RKO (cell line): ENCODE measurements around the gene ATAD3A.
"Not testable (repeated sequence)": the region's sequence is repeated elsewhere in the genome, so short reads cannot be mapped to it uniquely, and the experiment has no call there.

Source experiments
- DNase-seq: peaks from one replicate; pipeline ENCODE4 v3.0.0-alpha.2; 2016; ENCODE audit warnings: low spot score

The ATAD3A gene

DNA sequence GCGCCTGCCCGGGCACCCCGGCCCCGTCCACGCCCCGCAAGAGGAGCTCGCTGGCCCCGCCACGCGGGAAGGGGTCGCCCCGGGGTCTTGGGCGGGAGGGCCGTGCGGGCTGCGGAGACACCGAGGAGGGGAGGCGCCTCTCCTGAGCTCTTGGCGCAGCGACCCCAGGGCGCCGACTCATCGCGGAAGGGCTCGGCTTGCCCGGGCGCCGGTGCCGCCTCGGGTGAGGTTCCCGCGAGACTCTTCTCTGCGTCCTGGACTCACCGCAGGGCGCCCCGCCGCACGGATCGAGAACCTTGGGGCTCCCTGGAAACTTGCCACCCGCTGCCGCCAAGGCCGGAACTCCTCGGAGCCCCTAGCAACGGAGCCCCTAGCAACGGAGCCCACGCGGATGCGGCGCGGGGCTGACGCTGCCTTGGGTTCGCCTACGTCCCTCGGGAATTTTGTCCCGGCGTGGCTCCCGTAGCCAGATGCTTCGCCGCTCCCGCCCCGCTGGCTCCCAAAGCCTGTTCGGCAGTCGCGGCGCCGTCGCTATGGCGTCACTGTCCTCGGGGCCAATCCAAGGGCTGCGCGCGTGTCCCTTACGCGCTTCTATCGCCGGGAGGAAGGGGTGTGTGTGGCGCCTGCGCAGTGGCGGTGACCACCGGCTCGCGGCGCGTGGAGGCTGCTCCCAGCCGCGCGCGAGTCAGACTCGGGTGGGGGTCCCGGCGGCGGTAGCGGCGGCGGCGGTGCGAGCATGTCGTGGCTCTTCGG is at the start of gene ATAD3A:
Gene ATAD3A, plus strand, starts transcription at position 630 of the 753 bp plus-strand sequence. Its CDS starts 107 bp downstream, at position 737.
- DNase-seq, result peak; percentile 96

GRCh38 chr1:1462318-1462966 is 49.5 kb upstream of the ATAD3A start:
- peak; percentile 32 for DNase-seq

DNA sequence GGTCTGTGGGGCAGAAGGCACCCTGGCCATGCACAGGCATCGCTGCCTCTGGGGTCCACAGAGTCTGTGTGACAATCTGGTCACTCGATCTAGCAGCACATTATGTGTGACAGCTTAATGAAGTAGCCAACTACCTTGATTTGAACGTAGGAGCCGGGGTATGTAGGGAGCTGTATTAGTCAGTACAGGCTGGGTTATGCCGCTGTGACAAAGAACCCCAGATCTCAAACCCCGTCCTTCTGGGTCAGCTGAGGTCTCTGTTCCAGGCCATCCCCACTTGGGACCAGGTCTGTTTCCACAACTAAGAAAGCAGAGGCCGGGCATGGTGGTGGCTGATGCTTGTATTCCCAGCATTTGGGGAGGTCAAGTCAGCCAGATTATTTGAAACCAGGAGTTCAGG is 48.6 kb upstream of the ATAD3A start:
- DNase-seq, result no peak

DNA sequence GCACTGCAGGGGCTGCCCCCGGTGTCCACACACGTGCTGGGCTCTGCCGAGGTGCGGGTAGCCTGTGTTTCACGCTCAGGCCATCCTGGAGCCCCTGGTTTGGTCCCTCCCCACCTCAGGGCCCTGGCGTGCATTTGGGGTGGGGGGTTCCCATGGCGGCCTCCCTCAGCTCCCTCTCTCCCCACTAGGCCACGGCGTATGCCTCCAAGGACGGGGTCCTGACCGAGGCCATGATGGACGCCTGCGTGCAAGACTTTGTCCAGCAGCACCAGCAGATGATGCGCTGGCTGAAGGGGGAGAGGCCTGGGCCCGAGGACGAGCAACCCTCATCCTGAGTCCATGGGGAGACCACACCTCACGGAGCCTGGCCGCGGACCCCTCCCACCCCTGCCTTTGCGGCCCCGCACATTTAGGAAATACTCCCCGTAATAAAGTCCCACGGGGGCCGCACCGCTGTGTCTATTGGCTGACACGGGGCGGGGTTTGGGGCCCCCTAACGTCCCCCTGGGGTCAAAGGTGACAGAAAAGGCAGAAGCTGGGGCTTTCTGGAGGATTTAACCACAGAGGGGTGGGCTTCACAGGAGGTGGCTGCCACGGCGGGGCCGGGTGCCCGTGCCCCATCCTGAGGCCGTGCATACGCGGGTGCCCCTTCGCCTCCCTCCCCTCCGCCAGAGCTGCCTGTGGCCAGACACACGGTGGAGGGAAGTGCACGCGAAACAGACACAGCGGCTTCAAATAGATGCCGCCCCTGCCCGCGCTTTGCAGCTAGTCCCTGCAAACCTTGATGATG is 43.6 kb upstream of the ATAD3A start:
- DNase-seq, result not testable (repeated sequence)

GRCh38 chr1:1470626-1471388 is 41.2 kb upstream of the ATAD3A start:
- DNase-seq, result peak; percentile 52

DNA sequence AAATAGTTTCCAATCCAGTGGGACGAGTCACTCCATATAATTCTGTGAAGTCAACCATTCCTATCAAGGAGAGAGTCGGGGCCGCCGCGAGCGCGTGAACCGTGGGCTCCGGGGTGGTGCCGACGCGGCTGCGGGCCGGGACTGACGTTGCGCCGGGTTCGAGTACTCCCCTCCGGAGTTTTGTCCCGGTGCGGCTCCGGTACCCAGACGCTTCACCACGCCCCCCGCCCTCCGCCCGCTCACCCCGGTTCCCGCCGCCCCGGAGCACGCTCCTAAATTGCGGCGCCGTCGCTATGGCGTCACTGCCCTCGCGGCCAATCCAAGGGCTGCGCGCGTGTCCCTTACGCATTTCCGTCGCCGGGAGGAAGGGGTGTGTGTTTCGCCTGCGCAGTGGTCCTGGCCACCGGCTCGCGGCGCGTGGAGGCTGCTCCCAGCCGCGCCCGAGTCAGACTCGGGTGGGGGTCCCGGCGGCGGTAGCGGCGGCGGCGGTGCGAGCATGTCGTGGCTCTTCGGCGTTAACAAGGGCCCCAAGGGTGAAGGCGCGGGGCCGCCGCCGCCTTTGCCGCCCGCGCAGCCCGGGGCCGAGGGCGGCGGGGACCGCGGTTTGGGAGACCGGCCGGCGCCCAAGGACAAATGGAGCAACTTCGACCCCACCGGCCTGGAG is 40.4 kb upstream of the ATAD3A start, which contains the start of gene ATAD3B:
Gene ATAD3B, plus strand, starts transcription at position 377 of the 664 bp plus-strand sequence. Its CDS starts 120 bp downstream, at position 497.
- DNase-seq, result peak; percentile 92

DNA sequence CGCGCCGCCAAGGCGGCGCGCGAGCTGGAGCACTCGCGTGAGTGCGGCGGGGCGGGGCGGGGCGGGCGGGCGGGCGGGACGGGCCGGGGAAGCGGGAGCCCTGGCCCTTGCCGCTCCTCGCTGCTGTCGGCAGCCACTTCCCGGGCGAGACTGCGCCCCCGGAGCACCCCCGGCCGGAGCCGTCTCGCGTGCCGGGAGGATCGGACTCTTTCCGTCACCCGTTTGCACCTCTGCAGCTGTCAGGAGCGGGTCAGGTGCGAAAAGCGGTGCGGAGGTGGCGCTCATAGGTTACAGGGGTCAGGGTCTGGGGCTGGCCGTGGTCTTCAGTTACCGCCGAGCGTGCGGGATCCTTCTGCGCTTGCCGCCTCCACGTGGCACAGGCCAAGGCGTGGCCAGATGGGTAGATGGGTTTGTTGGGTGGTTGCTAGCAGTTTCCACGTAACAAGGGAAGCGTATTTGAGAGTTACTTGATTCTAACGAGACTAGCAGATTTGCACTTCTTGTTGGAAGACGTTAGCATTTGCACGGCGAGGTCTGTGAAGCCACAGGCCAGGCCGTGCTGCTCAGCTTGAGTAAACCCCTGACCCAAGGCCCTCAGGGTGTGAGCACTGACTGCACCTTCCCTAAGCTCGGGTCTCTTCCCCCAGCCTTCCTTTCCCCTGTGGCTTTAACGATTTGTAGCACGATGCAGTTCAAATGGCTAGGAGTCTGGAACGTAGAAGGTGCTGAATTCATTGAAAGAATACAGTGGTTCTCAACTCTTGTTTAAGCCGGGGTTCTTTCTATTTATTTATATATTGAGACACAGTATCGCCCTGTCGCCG is 39.7 kb upstream of the ATAD3A start:
- peak; percentile 8 for DNase-seq

DNA sequence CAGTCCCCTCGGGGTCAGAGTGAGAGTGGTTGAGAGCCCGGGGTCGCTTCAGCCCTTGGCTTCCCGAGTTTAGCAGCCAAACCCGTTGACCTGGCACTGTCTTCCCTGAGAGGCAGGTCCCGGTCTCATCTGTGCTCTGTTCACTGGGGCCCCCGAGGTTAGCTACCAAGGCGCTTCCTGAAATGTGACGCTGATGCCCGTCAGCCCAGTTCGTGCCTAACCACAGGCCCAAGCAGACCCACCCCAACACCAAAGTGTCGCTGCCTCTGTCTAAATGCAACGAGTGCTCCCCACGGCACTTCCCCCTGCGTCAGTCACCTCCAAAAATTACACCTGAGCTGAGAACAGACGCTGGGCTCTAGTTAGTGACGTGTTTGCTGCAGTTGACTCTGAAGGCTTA is 36.0 kb upstream of the ATAD3A start:
- DNase-seq, result not testable (repeated sequence)

DNA sequence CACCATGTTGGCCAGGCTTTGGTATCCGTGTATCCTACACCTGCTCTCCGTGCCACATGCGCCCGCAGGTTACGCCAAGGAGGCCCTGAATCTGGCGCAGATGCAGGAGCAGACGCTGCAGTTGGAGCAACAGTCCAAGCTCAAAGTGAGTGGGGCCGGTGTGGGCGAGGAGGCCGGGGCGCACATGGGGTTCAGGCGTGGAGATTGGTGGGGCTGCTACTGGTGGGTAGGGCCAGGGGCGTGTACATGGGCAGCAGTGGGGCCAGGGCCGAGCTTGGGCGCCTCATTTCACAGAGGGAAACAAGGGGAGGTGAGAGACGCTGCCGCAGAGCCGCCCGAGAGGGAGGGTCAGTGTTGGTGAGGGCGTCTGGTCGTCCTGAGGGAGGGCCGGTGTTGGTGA is 34.8 kb upstream of the ATAD3A start:
- no peak for DNase-seq

DNA sequence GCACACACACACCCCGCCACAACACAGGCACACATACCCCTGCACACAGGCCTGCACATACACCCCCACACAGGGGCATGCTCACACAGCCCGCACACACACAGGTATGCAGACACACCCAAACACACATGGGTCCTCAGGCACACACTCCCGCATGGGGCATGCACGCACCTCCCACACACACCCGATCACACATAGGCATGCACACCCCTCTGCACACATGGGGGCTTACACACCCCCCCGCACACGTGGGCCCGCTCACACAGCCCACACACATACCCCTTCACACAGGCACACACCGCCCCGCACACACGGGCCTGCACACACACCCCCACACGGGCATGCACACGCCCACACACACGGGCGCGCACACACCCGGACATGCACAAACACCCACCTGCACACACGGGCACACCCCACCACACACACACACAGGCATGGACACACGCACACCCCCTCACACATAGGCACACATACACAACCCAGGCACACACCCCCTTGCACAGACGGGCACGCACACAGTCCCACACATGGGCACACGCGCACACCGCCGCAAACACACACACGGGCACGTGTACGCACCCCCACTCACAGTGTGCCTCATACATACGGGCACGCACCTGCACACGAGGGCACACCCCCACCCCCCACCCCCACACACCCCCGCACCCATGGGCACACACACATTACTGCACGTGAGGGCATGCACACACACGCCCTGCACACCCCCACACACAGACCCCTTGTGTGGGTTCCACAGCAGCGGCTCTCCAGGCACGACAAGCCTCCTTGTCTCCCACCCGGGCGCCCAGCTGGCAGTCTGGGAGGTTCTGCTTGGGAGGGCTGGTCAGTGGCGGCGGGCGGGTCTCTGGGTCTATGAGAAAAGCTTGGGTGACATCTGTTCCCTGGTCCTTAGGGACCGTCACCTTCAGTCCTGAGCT is 32.1 kb upstream of the ATAD3A start:
- no peak for DNase-seq

- DNase-seq, result not testable (repeated sequence)
These were observed 31.5 kb upstream of the ATAD3A start for GRCh38 chr1:1480488-1480867.

GRCh38 chr1:1481811-1482210 is 30.2 kb upstream of the ATAD3A start:
- not testable (repeated sequence) for DNase-seq

- no peak for DNase-seq
These were observed 29.1 kb upstream of the ATAD3A start for GRCh38 chr1:1482856-1483255.

DNA sequence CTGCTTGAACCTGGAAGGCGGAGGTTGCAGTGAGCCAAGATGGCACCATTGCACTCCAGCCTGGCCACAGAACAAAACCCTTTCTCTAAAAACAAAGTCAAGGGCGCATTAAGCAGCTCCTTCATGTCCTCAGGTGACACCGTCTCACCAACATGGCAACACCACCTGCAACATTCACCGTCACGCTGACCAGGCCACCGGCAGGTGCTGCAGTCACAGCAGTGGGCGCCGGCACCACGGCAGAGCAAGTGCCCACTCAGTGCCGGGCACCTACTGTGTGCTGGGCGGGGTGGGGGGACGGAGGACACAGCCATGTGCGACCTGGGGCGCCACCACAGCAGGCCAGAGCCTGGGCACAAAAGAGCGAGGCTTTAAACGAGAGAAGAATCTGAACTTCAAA is 28.2 kb upstream of the ATAD3A start:
- no peak for DNase-seq

DNA sequence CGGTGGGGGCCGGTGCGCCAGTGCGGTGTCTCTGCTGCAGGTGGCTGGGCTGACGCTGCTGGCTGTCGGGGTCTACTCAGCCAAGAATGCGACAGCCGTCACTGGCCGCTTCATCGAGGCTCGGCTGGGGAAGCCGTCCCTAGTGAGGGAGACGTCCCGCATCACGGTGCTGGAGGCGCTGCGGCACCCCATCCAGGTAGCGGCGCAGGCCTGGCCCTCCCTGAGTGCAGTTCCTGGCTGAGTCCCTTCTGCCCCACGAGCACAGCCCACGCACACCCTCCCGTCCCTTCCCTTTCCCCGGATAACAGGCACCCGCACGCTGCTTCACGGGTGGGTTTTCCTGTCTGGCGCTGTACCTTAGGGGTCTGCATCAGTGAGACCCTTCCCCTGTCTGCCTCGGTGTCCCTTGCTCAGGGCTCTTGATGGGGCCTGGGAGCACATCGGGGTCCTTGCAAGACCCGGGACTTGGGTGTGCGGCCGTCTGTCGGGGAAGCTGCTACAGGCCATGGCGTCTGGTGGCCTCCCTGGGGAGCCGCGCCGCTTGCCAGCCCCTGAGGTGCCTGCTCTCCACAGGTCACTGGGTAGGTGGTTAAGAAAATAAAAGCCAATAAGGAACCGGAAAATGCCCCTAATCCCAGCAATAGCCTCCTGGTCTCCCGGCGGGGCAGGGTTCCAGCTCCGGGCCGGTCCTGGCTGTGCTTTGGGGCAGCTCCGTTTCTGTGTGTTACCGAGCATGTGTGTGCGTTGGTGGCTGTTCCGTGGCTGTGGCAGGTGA is 26.8 kb upstream of the ATAD3A start:
- DNase-seq, result not testable (repeated sequence)

- DNase-seq, result not testable (repeated sequence)
These were observed 26.1 kb upstream of the ATAD3A start for GRCh38 chr1:1485755-1486317.

GRCh38 chr1:1487701-1488100 is 24.3 kb upstream of the ATAD3A start:
- no peak for DNase-seq

- DNase-seq, result no peak
These were observed 22.7 kb upstream of the ATAD3A start for GRCh38 chr1:1489231-1489630.
